Stimulated activated CD8-positive, alpha-beta memory T cell treated with anti-CD3 and anti-CD28 coated beads, Interleukin-12 subunit alpha, Interleukin-12 subunit beta, amount 100 ng/mL, for 1 hour (primary cell): ENCODE results near the gene MT1A.
"Not testable (repeated sequence)": the region's sequence is repeated elsewhere in the genome, so short reads cannot be mapped to it uniquely, and the experiment has no call there.

ENCODE experiments used
- DNase-seq: peaks from one replicate; pipeline ENCODE4 v3.0.0-alpha.2; 2020; ENCODE audit warnings: low read depth

The MT1A gene

DNA sequence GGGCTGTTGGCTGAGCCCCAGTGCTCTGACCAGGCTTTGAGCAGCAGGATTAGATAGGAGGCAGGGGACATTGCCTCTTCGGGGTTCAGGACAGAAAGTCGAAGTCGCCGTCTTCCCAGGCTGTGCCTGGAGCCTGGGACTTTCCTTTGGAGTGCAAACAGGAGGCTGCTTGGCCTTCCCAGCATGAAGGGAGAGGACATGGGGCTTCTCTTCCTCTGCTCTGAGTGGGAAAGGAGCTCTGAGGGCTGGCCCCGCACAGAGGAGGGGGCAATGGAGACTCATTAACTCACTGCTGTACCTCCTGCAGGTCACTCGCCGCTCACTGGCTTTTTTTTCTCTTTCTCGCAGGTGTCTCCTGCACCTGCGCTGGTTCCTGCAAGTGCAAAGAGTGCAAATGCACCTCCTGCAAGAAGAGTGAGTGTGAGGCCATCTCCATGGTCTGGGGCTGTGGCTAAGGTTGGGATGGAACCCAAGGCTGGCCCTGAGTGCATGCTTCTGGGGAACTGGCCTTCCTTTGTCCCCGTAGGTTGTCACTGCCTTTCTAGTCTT, 19.9 kb downstream of the MT1A start:
- no peak for DNase-seq

GRCh38 chr16:56662357-56663354, 24.2 kb downstream of the MT1A start:
- no peak for DNase-seq

- no peak for DNase-seq
These were observed 26.0 kb downstream of the MT1A start for GRCh38 chr16:56664506-56664905.

DNA sequence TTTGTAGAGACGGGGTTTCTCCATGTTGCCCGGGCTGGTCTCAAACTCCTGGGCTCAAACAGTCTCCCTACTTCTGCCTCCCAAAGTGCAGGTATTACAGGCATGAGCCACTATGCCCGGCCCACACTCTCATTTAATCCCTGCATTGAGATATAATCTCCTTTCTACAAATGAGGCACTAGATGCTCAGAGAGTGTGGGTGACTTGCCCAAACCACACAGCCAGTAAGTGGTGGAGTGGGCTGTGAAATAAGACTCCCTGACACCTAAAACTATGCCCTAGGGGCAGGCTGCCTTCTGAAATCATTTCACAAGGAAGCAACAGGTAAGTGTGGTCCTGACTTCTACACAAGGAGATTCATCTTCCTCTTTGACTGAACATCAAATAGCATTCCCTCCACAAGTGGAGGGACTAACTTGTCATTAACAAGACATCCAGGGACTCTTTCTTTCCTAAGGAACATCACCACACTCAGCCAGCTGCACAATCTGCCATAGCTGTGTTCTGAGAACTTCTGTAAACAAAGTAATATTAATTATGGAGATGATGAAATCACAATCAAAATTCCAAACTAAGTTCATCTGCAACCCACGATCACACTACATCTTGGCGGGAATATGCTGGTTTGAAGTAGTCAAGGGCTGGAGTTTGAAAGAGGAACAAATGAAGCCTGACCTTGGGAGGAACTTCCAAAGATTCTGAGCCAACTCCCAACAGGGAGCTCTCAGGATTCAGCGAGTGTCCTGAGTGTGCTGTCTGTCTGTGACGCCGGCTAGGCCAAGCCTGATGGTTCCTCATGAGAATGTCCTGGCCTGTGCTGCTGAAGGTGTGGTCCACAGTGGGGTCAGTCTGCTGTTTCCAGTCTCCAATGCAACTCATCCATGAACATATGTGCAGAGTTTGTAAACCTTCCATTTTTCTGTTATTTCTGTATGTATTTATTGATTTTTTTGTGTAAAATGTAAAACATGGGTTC, 27.1 kb downstream of the MT1A start:
- DNase-seq: not testable (repeated sequence)

DNA sequence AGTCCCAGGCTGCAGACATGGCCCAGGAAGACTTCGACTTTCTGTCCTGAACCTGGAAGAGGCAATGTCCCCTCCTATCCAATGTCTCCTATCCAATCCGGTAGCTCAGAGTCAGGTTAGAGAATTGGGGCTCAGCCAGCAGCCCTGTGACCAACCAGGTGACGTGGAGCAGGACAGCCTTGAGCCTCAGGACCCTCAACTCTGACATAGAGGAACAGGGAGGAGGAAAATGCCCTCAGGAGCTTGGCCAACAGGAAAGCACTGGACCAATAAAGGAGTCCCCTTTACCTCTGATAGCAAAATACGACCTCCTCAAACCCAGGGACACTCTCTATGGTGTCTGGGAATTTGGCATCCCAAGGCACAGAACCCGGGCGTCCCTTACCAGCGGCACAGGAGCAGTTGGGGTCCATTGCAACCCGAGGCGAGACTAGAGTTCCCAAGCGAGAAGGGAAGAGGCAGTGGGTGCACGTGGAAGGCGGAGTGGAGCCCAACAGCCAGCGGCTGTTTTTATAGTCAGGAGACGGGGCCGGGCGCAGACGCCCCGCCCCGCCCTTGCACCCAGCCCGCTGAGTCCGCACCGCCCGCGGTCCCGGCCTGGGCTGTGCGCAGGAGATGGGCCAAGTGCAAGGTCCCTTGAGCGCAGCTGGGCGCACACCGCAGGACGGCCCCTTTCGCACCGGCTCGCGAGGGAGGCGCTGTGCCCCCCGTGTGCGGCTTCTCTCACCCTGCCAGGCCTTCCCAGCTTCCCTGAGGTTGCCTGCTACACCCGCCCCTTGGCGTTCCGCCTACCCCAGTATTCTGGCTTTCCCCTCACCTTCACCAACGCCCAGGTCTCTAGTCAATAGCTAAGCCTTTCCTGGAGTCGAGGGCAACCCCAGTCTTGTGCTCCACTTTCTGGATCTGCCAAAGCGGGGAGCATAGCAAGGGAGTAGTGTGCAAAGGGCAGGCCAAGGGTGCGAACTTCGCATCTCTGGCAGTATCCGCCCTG, 29.4 kb downstream of the MT1A start, which contains the start of gene MT1G:
MT1G (minus strand) TSS at position 485 of the 991 bp plus-strand sequence; CDS start at position 413, 72 bp downstream.
- no peak for DNase-seq

DNA sequence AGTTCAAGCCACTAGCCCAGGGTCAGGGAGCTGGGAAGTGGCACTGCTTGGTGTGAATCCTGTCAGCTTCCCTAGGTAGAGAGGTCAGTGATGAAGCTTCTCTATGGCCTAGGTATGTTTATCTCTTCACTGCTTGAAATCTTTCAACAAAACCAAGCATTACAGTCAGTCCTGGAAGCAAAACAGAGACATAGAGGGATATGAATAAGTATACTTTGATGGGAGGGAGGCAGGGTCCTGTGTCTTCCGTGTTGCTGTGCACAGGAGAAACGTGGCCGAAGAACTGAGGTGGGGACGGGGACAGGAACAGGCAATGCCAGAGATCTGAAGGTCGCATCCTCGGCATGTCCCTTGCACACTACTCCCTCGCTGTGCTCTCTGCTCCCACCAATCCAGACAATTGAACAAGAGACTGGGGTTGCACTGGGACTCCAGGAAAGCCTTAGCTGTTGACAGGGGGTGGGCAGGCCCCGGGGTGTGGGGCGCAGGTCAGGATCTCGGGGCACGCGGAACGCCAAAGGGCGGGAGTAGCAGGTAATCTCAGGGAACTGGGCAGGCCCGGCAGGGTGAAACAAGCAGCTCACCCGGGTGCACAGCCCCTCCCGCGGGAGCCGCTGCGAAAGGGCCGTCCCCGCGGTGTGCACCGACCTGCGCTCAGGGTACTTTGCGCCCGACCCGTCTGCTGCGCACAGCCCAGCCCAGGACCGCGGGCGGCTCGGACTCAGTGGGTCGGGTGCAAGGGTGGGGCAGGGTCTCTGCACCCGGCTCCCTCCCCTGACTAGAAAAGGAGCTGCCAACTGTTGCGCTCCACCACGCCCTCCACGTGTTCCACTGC, 30.8 kb downstream of the MT1A start, which contains the start of gene MT1H:
MT1H (plus strand) TSS at position 810 of the 835 bp plus-strand sequence. CDS start 71 bp downstream, outside the sequence.
- no peak for DNase-seq

GRCh38 chr16:56669840-56670619, 31.6 kb downstream of the MT1A start:
- no peak for DNase-seq

- DNase-seq: no peak
These were observed 32.1 kb downstream of the MT1A start for GRCh38 chr16:56670620-56670934.

- not testable (repeated sequence) for DNase-seq
These were observed 33.2 kb downstream of the MT1A start for GRCh38 chr16:56671691-56672090.

GRCh38 chr16:56672171-56672570, 33.7 kb downstream of the MT1A start:
- not testable (repeated sequence) for DNase-seq

DNA sequence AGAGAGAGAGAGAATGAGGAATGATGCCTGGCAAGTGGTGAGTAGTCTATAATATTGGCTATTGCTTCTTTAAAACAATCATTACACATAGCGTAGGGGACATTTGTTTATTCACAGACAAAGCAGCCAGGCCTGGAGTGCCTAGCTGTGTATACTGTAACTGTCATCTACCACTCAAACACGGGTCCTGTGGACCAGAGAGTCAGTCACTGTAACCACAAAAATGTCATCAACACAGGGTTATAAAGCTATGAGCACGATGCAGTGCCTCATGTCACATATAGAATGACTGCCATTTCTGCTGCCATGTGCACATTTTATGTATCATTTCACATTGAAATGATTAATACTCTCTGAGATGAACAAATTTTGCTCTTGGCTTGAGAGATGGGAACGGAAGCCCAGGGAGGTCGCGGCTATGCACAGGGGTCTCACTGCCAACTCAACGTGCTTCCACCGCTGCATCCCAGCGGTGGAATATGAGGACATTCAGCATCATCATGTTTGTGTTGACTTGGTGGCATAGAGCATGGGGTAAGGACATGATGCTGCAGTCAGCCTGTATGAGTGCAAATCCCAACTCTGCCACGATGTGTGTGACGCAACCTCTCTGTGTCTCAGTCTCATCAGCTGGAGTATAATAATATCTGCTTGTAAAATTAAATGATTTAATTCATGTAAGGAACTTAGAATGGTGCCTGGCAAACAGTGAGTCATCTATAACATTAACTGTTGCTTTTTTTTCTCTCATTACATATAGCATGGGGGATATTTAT, 34.5 kb downstream of the MT1A start:
- DNase-seq: no peak

DNA sequence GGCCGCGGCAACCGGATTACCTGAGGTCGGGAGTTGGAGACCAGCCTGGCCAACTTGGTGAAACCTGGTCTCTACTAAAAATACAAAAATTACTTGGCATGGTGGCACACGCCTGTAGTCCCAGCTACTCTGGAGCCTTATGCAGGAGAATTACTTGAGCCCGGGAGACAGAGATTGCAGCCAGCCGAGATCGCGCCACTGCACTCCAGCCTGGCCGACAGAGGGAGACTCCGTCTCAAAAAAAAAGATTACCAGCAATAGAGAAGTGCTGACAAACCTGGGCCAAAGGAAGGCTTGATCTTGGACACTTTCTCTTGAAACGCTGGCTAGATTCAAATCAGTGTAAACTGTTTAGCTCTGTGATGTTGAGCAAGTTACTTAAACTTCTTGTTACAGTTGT, 35.5 kb downstream of the MT1A start:
- DNase-seq: no peak

- DNase-seq: not testable (repeated sequence)
These were observed 36.1 kb downstream of the MT1A start for GRCh38 chr16:56674570-56674969.

GRCh38 chr16:56675685-56676210, 37.3 kb downstream of the MT1A start:
- DNase-seq: no peak

GRCh38 chr16:56677474-56677873, 39.0 kb downstream of the MT1A start:
- no peak for DNase-seq

DNA sequence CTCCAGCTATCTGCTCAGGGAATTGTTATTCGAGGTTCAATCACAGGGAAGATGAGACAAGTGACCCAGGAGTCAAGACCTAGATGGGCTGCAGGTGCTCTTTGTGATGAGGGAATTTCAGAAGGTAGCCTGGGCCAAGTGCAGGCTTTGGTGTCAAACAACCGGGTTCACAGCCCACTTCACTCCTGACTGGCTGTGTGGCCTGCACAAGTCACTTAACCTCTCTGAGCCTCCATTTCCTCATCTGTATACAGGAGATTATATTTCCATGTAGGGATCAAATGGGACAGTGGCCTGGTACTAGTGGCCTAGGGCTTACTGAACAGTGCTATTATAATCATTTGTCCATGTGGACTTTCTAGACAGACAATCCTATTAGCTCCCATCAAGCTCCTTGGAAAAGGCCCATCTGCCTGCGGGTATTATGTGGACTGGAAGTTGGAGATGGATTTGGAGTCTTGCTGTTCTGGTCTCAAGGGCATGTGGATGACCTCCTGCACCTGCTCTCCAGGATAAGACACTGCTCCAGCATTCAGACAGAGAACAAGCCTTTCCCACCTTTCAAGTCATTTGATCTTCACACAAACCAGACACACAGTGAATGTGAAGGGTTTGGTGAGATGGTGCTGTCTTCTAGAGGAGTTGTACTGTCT, 40.7 kb downstream of the MT1A start:
- no peak for DNase-seq

DNA sequence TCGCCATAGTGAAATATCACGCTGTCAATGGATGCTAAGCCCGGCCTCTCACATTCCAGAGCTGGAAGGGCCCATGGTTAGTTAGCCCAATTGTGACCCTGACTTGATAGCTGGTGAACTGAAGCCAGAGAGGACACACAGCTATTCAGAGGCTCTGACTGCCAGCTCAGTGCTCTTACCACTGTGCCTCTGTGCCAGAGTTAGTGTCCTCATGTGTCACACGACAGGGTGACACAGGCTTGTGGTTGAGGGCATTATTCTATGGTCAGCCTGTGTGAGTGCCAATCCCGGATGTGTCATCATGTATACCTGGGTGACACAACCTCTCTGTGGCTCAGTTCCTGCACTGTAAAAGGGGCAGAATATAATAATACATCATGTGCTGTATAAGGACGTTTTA, 41.4 kb downstream of the MT1A start:
- DNase-seq: no peak
